ENCODE results near the gene MYO1G. TPM values are rescaled to one million over a fixed set of nuclear protein-coding genes. Genes with fewer than 3 reads are reported as not detected.
"Not testable (repeated sequence)": the region's sequence is repeated elsewhere in the genome, so short reads cannot be mapped to it uniquely, and the experiment has no call there.

MYO1G gene
- total and polyA plus RNA-seq, 9 of the 15 experiments (the other 6 are each of a cell fraction or from before 2014, with no cell fraction given), result 0.03 to 0.62 (median 0.13) TPM; not detected in 1

DNA sequence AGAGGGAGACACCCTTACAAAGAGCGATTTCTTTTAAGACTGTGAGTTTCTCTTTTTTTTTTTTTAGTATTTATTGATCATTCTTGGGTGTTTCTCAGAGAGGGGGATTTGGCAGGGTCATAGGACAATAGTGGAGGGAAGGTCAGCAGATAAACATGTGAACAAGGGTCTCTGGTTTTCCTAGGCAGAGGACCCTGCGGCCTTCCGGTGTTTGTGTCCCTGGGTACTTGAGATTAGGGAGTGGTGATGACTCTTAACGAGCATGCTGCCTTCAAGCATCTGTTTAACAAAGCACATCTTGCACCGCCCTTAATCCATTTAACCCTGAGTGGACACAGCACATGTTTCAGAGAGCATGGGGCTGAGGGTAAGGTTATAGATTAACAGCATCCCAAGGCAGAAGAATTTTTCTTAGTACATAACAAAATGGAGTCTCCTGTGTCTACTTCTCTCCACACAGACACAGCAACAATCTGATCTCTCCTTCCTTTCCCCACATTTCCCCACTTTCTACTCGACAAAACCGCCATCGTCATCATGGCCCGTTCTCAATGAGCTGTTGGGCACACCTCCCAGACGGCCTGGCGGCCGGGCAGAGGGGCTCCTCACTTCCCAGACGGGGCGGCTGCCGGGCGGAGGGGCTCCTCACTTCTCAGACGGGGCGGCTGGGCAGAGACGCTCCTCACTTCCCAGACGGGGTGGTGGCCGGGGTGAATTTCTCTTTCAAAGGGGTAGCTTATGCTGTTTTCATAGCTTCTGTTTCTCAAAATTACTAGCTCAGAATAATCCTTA is 13.4 kb upstream of the MYO1G start (continued):
- TF ChIP-seq ZBTB33 (CRISPR knock-in tag; IDR thresholded peaks at IDR 0.05) (0 out of 2 replicates have a peak, but pooled peaks have one; percentile 14), DPF2 (IDR thresholded peaks at IDR 0.05) (peak; percentile 93), NR2C1 (tag; IDR thresholded peaks at IDR 0.05) (peak; percentile 83), CREB3 (tag; conservative IDR thresholded peaks at IDR 0.05; ENCODE audit: low read depth) (peak; percentile 90; the same call in 1 of the 2 replicates), ZBTB7A (IDR thresholded peaks at IDR 0.05; ENCODE audit: borderline replicate concordance, control insufficient read depth, low read depth, low read length) (0 out of 2 replicates have a peak, but pooled peaks have one; percentile 32)
- TF ChIP-seq, protein P1, sequence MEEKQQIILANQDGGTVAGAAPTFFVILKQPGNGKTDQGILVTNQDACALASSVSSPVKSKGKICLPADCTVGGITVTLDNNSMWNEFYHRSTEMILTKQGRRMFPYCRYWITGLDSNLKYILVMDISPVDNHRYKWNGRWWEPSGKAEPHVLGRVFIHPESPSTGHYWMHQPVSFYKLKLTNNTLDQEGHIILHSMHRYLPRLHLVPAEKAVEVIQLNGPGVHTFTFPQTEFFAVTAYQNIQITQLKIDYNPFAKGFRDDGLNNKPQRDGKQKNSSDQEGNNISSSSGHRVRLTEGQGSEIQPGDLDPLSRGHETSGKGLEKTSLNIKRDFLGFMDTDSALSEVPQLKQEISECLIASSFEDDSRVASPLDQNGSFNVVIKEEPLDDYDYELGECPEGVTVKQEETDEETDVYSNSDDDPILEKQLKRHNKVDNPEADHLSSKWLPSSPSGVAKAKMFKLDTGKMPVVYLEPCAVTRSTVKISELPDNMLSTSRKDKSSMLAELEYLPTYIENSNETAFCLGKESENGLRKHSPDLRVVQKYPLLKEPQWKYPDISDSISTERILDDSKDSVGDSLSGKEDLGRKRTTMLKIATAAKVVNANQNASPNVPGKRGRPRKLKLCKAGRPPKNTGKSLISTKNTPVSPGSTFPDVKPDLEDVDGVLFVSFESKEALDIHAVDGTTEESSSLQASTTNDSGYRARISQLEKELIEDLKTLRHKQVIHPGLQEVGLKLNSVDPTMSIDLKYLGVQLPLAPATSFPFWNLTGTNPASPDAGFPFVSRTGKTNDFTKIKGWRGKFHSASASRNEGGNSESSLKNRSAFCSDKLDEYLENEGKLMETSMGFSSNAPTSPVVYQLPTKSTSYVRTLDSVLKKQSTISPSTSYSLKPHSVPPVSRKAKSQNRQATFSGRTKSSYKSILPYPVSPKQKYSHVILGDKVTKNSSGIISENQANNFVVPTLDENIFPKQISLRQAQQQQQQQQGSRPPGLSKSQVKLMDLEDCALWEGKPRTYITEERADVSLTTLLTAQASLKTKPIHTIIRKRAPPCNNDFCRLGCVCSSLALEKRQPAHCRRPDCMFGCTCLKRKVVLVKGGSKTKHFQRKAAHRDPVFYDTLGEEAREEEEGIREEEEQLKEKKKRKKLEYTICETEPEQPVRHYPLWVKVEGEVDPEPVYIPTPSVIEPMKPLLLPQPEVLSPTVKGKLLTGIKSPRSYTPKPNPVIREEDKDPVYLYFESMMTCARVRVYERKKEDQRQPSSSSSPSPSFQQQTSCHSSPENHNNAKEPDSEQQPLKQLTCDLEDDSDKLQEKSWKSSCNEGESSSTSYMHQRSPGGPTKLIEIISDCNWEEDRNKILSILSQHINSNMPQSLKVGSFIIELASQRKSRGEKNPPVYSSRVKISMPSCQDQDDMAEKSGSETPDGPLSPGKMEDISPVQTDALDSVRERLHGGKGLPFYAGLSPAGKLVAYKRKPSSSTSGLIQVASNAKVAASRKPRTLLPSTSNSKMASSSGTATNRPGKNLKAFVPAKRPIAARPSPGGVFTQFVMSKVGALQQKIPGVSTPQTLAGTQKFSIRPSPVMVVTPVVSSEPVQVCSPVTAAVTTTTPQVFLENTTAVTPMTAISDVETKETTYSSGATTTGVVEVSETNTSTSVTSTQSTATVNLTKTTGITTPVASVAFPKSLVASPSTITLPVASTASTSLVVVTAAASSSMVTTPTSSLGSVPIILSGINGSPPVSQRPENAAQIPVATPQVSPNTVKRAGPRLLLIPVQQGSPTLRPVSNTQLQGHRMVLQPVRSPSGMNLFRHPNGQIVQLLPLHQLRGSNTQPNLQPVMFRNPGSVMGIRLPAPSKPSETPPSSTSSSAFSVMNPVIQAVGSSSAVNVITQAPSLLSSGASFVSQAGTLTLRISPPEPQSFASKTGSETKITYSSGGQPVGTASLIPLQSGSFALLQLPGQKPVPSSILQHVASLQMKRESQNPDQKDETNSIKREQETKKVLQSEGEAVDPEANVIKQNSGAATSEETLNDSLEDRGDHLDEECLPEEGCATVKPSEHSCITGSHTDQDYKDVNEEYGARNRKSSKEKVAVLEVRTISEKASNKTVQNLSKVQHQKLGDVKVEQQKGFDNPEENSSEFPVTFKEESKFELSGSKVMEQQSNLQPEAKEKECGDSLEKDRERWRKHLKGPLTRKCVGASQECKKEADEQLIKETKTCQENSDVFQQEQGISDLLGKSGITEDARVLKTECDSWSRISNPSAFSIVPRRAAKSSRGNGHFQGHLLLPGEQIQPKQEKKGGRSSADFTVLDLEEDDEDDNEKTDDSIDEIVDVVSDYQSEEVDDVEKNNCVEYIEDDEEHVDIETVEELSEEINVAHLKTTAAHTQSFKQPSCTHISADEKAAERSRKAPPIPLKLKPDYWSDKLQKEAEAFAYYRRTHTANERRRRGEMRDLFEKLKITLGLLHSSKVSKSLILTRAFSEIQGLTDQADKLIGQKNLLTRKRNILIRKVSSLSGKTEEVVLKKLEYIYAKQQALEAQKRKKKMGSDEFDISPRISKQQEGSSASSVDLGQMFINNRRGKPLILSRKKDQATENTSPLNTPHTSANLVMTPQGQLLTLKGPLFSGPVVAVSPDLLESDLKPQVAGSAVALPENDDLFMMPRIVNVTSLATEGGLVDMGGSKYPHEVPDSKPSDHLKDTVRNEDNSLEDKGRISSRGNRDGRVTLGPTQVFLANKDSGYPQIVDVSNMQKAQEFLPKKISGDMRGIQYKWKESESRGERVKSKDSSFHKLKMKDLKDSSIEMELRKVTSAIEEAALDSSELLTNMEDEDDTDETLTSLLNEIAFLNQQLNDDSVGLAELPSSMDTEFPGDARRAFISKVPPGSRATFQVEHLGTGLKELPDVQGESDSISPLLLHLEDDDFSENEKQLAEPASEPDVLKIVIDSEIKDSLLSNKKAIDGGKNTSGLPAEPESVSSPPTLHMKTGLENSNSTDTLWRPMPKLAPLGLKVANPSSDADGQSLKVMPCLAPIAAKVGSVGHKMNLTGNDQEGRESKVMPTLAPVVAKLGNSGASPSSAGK (IDR thresholded peaks at IDR 0.05), result peak; percentile 90
- not testable (repeated sequence) for TF ChIP-seq NR2C1 (IDR thresholded peaks at IDR 0.05)
